ENCODE data around the gene YIPF1. TPM values are rescaled to one million over a fixed set of nuclear protein-coding genes. Genes with fewer than 3 reads are reported as not detected.
"Not testable (repeated sequence)": the region's sequence is repeated elsewhere in the genome, so short reads cannot be mapped to it uniquely, and the experiment has no call there.

YIPF1 gene
- total RNA-seq, 1 experiment from 2014 or later: 29.1 TPM

- DNase-seq (ENCODE audit: low spot score): no peak
- in situ Hi-C loops (cut with HindIII; ENCODE audit: low sequenced_read_pairs): no loop called here
Measured at GRCh38 chr1:53896635-53897229, 7.1 kb upstream of the YIPF1 start.

- no peak for DNase-seq (ENCODE audit: low spot score)
- in situ Hi-C loops (cut with HindIII; ENCODE audit: low sequenced_read_pairs): no loop called here
Measured at GRCh38 chr1:53895421-53895820, 5.8 kb upstream of the YIPF1 start.

- in situ Hi-C loops (cut with HindIII; ENCODE audit: low sequenced_read_pairs): no loop called here
- DNase-seq (ENCODE audit: low spot score): no peak
Measured at GRCh38 chr1:53894644-53895043, 5.0 kb upstream of the YIPF1 start.

GRCh38 chr1:53893999-53894636 is 4.5 kb upstream of the YIPF1 start, which contains the start of gene DIO1:
TSS of gene DIO1 (plus strand) at chr1:53894187. CDS start at chr1:53894211, 24 bp downstream.
- in situ Hi-C loops (cut with HindIII; ENCODE audit: low sequenced_read_pairs): no loop called here
- no peak for DNase-seq (ENCODE audit: low spot score)

- peak; percentile 14 for DNase-seq (ENCODE audit: low spot score)
- in situ Hi-C loops (cut with HindIII; ENCODE audit: low sequenced_read_pairs): no loop called here
Measured at GRCh38 chr1:53892911-53893310, 3.3 kb upstream of the YIPF1 start.

GRCh38 chr1:53891678-53892077 is 2.1 kb upstream of the YIPF1 start:
- in situ Hi-C loops (cut with HindIII; ENCODE audit: low sequenced_read_pairs): no loop called here
- DNase-seq (ENCODE audit: low spot score): no peak

- no peak for DNase-seq (ENCODE audit: low spot score)
- in situ Hi-C loops (cut with HindIII; ENCODE audit: low sequenced_read_pairs): no loop called here
Measured at GRCh38 chr1:53891018-53891417, 1.4 kb upstream of the YIPF1 start.

GRCh38 chr1:53890522-53890941 is 935 bp upstream of the YIPF1 start:
- in situ Hi-C loops (cut with HindIII; ENCODE audit: low sequenced_read_pairs): no loop called here
- DNase-seq (ENCODE audit: low spot score): no peak

- in situ Hi-C loops (cut with HindIII; ENCODE audit: low sequenced_read_pairs): no loop called here
- DNase-seq (ENCODE audit: low spot score): no peak
Measured at GRCh38 chr1:53888681-53889080, 916 bp downstream of the YIPF1 start.

GRCh38 chr1:53883600-53883999 is 6.0 kb downstream of the YIPF1 start:
- in situ Hi-C loops (cut with HindIII; ENCODE audit: low sequenced_read_pairs); DNase-seq (ENCODE audit: low spot score): not testable (repeated sequence)

- DNase-seq (ENCODE audit: low spot score); in situ Hi-C loops (cut with HindIII; ENCODE audit: low sequenced_read_pairs): not testable (repeated sequence)
Measured at GRCh38 chr1:53881853-53882252, 7.7 kb downstream of the YIPF1 start.

GRCh38 chr1:53878492-53879105 is 11.0 kb downstream of the YIPF1 start:
- in situ Hi-C loops (cut with HindIII; ENCODE audit: low sequenced_read_pairs): no loop called here
- peak; percentile 44 for DNase-seq (ENCODE audit: low spot score)

GRCh38 chr1:53875150-53875549 is 14.4 kb downstream of the YIPF1 start:
- DNase-seq (ENCODE audit: low spot score): not testable (repeated sequence)

GRCh38 chr1:53871773-53872484 is 17.7 kb downstream of the YIPF1 start:
- DNase-seq (ENCODE audit: low spot score): no peak
- in situ Hi-C loops (cut with HindIII; ENCODE audit: low sequenced_read_pairs): no loop called here

More at GRCh38 chr1:53875150-53875549, 14.4 kb downstream of the YIPF1 start:
- in situ Hi-C loops (cut with HindIII; ENCODE audit: low sequenced_read_pairs): not testable (repeated sequence)

- no peak for DNase-seq (ENCODE audit: low spot score)
- in situ Hi-C loops (cut with HindIII; ENCODE audit: low sequenced_read_pairs): no loop called here
Measured at GRCh38 chr1:53871221-53871620, 18.4 kb downstream of the YIPF1 start.

- in situ Hi-C loops (cut with HindIII; ENCODE audit: low sequenced_read_pairs): no loop called here
- no peak for DNase-seq (ENCODE audit: low spot score)
Measured at GRCh38 chr1:53869454-53870117, 20.0 kb downstream of the YIPF1 start.

GRCh38 chr1:53868565-53868964 is 21.0 kb downstream of the YIPF1 start:
- in situ Hi-C loops (cut with HindIII; ENCODE audit: low sequenced_read_pairs): no loop called here
- DNase-seq (ENCODE audit: low spot score): no peak

GRCh38 chr1:53862507-53862906 is 27.1 kb downstream of the YIPF1 start:
- in situ Hi-C loops (cut with HindIII; ENCODE audit: low sequenced_read_pairs): no loop called here
- no peak for DNase-seq (ENCODE audit: low spot score)

GRCh38 chr1:53860967-53861411 is 28.6 kb downstream of the YIPF1 start:
- peak; percentile 59 for DNase-seq (ENCODE audit: low spot score)
- in situ Hi-C loops (cut with HindIII; ENCODE audit: low sequenced_read_pairs): no loop called here

Data from G401 (cell line).